HepG2 (cell line): Measurements from ENCODE around the gene IL5RA. TPM values are rescaled to one million over a fixed set of nuclear protein-coding genes. Genes with fewer than 3 reads are reported as not detected.

Source experiments
- KDM5A ChIP-seq: fragments of 200-600 bp; sonication (generic); IDR thresholded peaks from 2 replicates; pipeline ENCODE4 v1.7.0; 2018; ENCODE audit warnings: antibody characterized with exemption, mild to moderate bottlenecking, low read length, borderline replicate concordance
- MTA1 ChIP-seq: sonication (generic); formaldehyde crosslinking; IDR thresholded peaks from 2 replicates; pipeline ENCODE4 v1.4.0; 2020; ENCODE audit warnings: missing genetic modification reagents, mild to moderate bottlenecking, borderline replicate concordance
- REPIN1 ChIP-seq: sonication (generic); formaldehyde crosslinking; IDR thresholded peaks from 2 replicates; pipeline ENCODE4 v1.8.0; 2022; ENCODE audit warnings: missing genetic modification reagents, low read depth, mild to moderate bottlenecking, borderline replicate concordance
- SALL1 ChIP-seq: sonication (generic); formaldehyde crosslinking; IDR thresholded peaks from 2 replicates; pipeline ENCODE4 v1.8.0; 2022; ENCODE audit warnings: mild to moderate bottlenecking, missing genetic modification reagents
- ZUFSP ChIP-seq: sonication (generic); formaldehyde crosslinking; IDR thresholded peaks from 2 replicates; pipeline ENCODE4 v1.9.0; 2021; ENCODE audit warnings: missing genetic modification reagents, mild to moderate bottlenecking, borderline replicate concordance
- polyA plus RNA-seq, 8 experiments: library from polyadenylated mRNA; depleted of rRNA in 3 of 8; stranded (reverse) in 7 of 8; unstranded in 1 of 8; fragments of >200 nt; fragmentation: Illumina TruSeq in 4 of 8; extraction: Trizol in 4 of 8; gene quantifications; 2 replicates each; pipeline versions ENCODE4 v1.2.1 to v1.2.3, GENCODE V29; 2011 to 2016; ENCODE audit warnings: low read depth in 4 of 8, missing spikeins in 1 of 8, mixed read lengths in 1 of 8; ENCODE audit not compliant: insufficient read depth in 1 of 8
- total RNA-seq, 5 experiments: library from RNA; depleted of rRNA; stranded (reverse); fragments of >200 nt; fragmentation: Illumina TruSeq; extraction: Trizol; gene quantifications; 2 replicates each; pipeline ENCODE4 v1.2.3, GENCODE V29; 2016; ENCODE audit warnings: low read depth in 1 of 5
- TF ChIP-seq, protein P1 (sequence below): sonication (generic); formaldehyde crosslinking; IDR thresholded peaks from 2 replicates; pipeline ENCODE4 v1.5.0; 2020; ENCODE audit warnings: mild to moderate bottlenecking, missing genetic modification reagents, borderline replicate concordance

IL5RA gene
- total and polyA plus RNA-seq, 2 of the 13 experiments (the other 11 are each of a cell fraction or from before 2014, with no cell fraction given), result not detected

- TF ChIP-seq, protein P1, sequence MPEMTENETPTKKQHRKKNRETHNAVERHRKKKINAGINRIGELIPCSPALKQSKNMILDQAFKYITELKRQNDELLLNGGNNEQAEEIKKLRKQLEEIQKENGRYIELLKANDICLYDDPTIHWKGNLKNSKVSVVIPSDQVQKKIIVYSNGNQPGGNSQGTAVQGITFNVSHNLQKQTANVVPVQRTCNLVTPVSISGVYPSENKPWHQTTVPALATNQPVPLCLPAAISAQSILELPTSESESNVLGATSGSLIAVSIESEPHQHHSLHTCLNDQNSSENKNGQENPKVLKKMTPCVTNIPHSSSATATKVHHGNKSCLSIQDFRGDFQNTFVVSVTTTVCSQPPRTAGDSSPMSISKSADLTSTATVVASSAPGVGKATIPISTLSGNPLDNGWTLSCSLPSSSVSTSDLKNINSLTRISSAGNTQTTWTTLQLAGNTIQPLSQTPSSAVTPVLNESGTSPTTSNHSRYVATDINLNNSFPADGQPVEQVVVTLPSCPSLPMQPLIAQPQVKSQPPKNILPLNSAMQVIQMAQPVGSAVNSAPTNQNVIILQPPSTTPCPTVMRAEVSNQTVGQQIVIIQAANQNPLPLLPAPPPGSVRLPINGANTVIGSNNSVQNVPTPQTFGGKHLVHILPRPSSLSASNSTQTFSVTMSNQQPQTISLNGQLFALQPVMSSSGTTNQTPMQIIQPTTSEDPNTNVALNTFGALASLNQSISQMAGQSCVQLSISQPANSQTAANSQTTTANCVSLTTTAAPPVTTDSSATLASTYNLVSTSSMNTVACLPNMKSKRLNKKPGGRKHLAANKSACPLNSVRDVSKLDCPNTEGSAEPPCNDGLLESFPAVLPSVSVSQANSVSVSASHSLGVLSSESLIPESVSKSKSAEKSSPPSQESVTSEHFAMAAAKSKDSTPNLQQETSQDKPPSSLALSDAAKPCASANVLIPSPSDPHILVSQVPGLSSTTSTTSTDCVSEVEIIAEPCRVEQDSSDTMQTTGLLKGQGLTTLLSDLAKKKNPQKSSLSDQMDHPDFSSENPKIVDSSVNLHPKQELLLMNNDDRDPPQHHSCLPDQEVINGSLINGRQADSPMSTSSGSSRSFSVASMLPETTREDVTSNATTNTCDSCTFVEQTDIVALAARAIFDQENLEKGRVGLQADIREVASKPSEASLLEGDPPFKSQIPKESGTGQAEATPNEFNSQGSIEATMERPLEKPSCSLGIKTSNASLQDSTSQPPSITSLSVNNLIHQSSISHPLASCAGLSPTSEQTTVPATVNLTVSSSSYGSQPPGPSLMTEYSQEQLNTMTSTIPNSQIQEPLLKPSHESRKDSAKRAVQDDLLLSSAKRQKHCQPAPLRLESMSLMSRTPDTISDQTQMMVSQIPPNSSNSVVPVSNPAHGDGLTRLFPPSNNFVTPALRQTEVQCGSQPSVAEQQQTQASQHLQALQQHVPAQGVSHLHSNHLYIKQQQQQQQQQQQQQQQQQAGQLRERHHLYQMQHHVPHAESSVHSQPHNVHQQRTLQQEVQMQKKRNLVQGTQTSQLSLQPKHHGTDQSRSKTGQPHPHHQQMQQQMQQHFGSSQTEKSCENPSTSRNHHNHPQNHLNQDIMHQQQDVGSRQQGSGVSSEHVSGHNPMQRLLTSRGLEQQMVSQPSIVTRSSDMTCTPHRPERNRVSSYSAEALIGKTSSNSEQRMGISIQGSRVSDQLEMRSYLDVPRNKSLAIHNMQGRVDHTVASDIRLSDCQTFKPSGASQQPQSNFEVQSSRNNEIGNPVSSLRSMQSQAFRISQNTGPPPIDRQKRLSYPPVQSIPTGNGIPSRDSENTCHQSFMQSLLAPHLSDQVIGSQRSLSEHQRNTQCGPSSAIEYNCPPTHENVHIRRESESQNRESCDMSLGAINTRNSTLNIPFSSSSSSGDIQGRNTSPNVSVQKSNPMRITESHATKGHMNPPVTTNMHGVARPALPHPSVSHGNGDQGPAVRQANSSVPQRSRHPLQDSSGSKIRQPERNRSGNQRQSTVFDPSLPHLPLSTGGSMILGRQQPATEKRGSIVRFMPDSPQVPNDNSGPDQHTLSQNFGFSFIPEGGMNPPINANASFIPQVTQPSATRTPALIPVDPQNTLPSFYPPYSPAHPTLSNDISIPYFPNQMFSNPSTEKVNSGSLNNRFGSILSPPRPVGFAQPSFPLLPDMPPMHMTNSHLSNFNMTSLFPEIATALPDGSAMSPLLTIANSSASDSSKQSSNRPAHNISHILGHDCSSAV (CRISPR knock-in tag), result no peak
- TF ChIP-seq SALL1 (CRISPR knock-in tag) (no peak), MTA1 (CRISPR knock-in tag) (no peak), ZUFSP (CRISPR knock-in tag) (no peak), REPIN1 (CRISPR knock-in tag) (no peak), KDM5A (no peak)
These were observed 7.4 kb downstream of the IL5RA start (continued) for GRCh38 chr3:3102751-3103150.
